ENCODE measurements around the gene ATF1. TPM values are rescaled to one million over a fixed set of nuclear protein-coding genes. Genes with fewer than 3 reads are reported as not detected.

ATF1 gene
- total RNA-seq = 20.7 and 23.0 TPM in 2 replicates

DNA sequence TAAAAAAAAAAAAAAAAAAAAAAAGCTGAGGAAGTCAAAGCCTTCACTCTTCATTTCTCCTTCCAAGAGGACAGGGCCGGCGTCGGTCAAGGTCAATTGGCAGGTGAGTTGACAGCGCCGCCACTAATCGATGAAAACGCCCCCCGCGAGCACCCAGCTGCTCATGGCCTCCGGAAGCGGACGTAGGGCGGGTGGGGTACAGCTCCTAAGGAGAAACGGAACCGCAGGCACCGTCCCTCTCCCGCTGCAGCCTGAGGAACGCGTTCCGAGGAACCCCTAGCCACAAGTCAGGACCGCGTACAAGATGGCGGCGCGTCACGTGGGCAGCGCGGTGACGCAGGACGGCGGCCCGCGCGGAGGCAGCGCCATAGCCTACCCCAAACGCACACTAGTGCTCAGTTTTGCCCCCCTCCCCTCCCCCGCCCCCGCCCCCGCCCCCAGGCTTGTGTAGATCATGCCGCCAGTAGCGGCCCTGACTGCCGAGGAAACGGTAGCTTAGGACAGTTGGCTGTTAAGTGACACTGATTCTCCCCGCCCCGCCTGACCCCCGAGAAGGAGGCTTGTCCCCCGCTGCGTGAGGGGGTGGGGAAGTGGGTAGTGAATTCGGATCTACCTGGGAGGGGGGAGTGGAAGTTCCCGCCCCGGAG, at the start of gene ATF1:
TSS of gene ATF1 (plus strand) at position 463 of the 647 bp plus-strand sequence. CDS start 16,045 bp downstream, outside the sequence.

DNA sequence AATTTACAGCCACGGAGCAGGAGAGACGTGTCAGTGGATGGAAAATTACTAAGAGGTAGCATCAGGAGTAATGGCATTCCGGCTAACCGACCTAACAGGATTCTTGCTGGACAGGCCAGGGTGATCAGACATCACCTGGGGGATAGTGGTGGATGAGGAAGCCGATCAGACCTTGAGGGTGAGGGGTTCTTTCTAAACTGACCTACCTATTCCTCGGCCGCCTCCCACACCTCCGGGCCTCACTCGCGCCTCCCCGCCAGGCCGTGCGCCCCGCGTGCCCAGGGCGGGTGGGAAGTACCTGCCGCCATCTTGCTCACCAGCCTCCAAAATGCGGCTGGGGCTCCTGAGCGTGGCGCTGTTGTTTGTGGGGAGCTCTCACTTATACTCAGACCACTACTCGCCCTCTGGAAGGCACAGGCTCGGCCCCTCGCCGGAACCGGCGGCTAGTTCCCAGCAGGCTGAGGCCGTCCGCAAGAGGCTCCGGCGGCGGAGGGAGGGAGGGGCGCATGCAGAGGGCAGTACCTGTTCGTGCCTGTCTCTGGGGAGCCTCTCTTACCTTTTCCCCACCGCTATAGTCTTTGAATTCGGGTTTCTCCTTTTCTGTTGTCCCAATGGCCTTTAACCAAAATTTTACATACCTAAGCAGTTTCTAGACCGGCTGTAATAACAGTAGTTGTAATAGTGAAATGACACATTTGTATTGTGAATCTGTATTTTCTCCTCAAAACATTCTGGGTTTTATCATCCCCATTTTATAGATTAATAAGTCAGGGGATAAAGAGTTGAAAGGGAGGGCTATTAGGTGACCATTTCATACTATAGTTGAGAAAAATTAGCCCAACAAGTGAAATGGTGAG, 79.0 kb downstream of the ATF1 start, which contains the start of gene TMPRSS12:
TSS of gene TMPRSS12 (plus strand) at position 290 of the 857 bp plus-strand sequence. CDS start at position 329, 39 bp downstream.

Other genes with a start within 250 kb of the ATF1 start
- not detected in 2 replicates for gene TMPRSS12, start 78.8 kb downstream of the ATF1 start, total RNA-seq
- gene HIGD1C, start 188.4 kb downstream of the ATF1 start, total RNA-seq = not detected in 2 replicates